ENCODE results near the gene SETD3. TPM values are rescaled to one million over a fixed set of nuclear protein-coding genes. Genes with fewer than 3 reads are reported as not detected.

The SETD3 gene
- total and polyA plus RNA-seq, 2 donors (not counting 1 experiment from before 2014, with no cell fraction given): 30.9 to 38.3 TPM

- Histone ChIP-seq H3K4me3 (replicated peaks in 1 of 4; ENCODE audit: control extremely low read depth in 1 of 4, insufficient read depth in 1 of 4, low read depth in 3 of 4, low read length in 4 of 4) (no peak overlapping the region), H3K79me2 (ENCODE audit: control insufficient read depth, insufficient read depth, low read length) (no peaks in the 10 kb centered on the region), H4K20me1 (ENCODE audit: control insufficient read depth, extremely low read depth, insufficient read depth, low read length) (no peaks in the 10 kb centered on the region), H3K36me3 (ENCODE audit: control insufficient read depth, insufficient read depth, low read length) (peaks cover 38% of the 10 kb centered on the region), H2AFZ (ENCODE audit: low read length) (no peak overlapping the region), H3K27me3 (ENCODE audit: control insufficient read depth, insufficient read depth, low read length) (no peaks in the 10 kb centered on the region), H3K9ac (ENCODE audit: insufficient read depth, low read length) (no peak overlapping the region), H3K27ac (ENCODE audit: insufficient read depth, low read length) (no peak overlapping the region), H3K4me2 (ENCODE audit: extremely low read depth, insufficient read depth, low read length) (no peak overlapping the region), H3K4me1 (ENCODE audit: control insufficient read depth, extremely low read depth, insufficient read depth, low read length) (peaks cover 2% of the 10 kb centered on the region), H3K9me3 (ENCODE audit: control insufficient read depth, insufficient read depth, low read depth, low read length) (no peaks in the 10 kb centered on the region)
- no peak for DNase-seq (ENCODE audit: low read depth in 2 of 2)
- TF ChIP-seq CTCF (conservative IDR thresholded peaks at IDR 0.05 in 1 of 2, IDR thresholded peaks at IDR 0.05 in 1 of 2; ENCODE audit: low read depth in 1 of 2, low read length in 2 of 2) (no peak), EZH2 (IDR thresholded peaks at IDR 0.05; ENCODE audit: low read length, missing control alignments) (no peak)
Measured at GRCh38 chr14:99507860-99508640, 27.4 kb upstream of the SETD3 start.

DNA sequence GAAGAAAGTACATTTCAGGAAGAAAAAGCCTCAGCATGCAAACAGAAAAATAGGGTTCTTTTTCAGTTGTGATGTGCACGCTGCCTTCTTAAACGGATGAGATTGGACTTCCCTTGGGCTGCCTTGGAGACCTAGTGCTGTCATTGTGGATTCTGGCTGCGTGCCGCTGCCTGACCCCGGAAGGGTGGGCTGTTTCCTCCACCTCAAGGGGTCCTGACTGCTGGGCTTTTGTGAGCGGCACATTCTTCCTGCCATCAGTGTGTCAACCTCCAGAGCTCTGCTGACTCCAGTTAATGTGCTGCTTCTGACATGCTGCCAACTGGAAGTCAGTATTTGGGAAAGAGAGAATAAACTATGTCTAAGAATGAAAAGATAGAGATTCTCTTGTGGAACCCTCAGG lies 25.6 kb upstream of the SETD3 start:
- no peaks in the 10 kb centered on the region for H4K20me1 ChIP-seq (ENCODE audit: control insufficient read depth, extremely low read depth, insufficient read depth, low read length)
- H3K27ac ChIP-seq (ENCODE audit: insufficient read depth, low read length): no peak overlapping the region
- DNase-seq (ENCODE audit: low read depth in 2 of 2): no peak
- no peaks in the 10 kb centered on the region for H3K79me2 ChIP-seq (ENCODE audit: control insufficient read depth, insufficient read depth, low read length)
- no peaks in the 10 kb centered on the region for H3K4me1 ChIP-seq (ENCODE audit: control insufficient read depth, extremely low read depth, insufficient read depth, low read length)
- H3K9ac ChIP-seq (ENCODE audit: insufficient read depth, low read length): no peak overlapping the region
- H3K36me3 ChIP-seq (ENCODE audit: control insufficient read depth, insufficient read depth, low read length): peaks cover 40% of the 10 kb centered on the region
- H2AFZ ChIP-seq (ENCODE audit: low read length): no peak overlapping the region
- no peaks in the 10 kb centered on the region for H3K9me3 ChIP-seq (ENCODE audit: control insufficient read depth, insufficient read depth, low read depth, low read length)
- no peak overlapping the region for H3K4me2 ChIP-seq (ENCODE audit: extremely low read depth, insufficient read depth, low read length)
- no peak for TF ChIP-seq CTCF (conservative IDR thresholded peaks at IDR 0.05 in 1 of 2, IDR thresholded peaks at IDR 0.05 in 1 of 2; ENCODE audit: low read depth in 1 of 2, low read length in 2 of 2)
- TF ChIP-seq EZH2 (IDR thresholded peaks at IDR 0.05; ENCODE audit: low read length, missing control alignments): no peak
- no peaks in the 10 kb centered on the region for H3K27me3 ChIP-seq (ENCODE audit: control insufficient read depth, insufficient read depth, low read length)
- no peak overlapping the region for H3K4me3 ChIP-seq (replicated peaks in 1 of 4; ENCODE audit: control extremely low read depth in 1 of 4, insufficient read depth in 1 of 4, low read depth in 3 of 4, low read length in 4 of 4)

DNA sequence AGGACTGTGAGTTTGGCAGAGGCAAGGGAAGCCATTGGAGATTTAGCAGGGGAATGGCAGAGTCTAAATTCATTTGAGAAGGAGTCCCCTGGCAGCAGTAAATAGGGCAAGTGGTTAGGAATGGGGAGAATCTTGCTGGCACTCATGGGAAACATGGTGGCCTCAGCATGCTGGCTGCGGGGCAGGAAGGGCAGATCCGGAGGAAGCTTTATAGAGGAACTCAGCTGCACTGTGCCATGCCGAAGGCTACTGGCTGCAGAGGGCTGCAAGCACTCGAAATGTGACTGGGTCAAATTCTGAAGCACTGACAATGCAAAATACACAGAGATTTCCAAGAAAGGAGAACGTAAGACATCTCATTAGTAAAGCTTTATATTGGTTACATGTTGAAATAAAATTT lies 24.4 kb upstream of the SETD3 start:
- H4K20me1 ChIP-seq (ENCODE audit: control insufficient read depth, extremely low read depth, insufficient read depth, low read length): no peaks in the 10 kb centered on the region
- H3K79me2 ChIP-seq (ENCODE audit: control insufficient read depth, insufficient read depth, low read length): no peaks in the 10 kb centered on the region
- H3K9ac ChIP-seq (ENCODE audit: insufficient read depth, low read length): no peak overlapping the region
- no peak overlapping the region for H3K27ac ChIP-seq (ENCODE audit: insufficient read depth, low read length)
- no peaks in the 10 kb centered on the region for H3K9me3 ChIP-seq (ENCODE audit: control insufficient read depth, insufficient read depth, low read depth, low read length)
- no peak for DNase-seq (ENCODE audit: low read depth in 2 of 2)
- no peak for TF ChIP-seq CTCF (conservative IDR thresholded peaks at IDR 0.05 in 1 of 2, IDR thresholded peaks at IDR 0.05 in 1 of 2; ENCODE audit: low read depth in 1 of 2, low read length in 2 of 2)
- TF ChIP-seq EZH2 (IDR thresholded peaks at IDR 0.05; ENCODE audit: low read length, missing control alignments): no peak
- H3K27me3 ChIP-seq (ENCODE audit: control insufficient read depth, insufficient read depth, low read length): no peaks in the 10 kb centered on the region
- H3K4me2 ChIP-seq (ENCODE audit: extremely low read depth, insufficient read depth, low read length): no peak overlapping the region
- no peak overlapping the region for H3K4me3 ChIP-seq (replicated peaks in 1 of 4; ENCODE audit: control extremely low read depth in 1 of 4, insufficient read depth in 1 of 4, low read depth in 3 of 4, low read length in 4 of 4)
- no peaks in the 10 kb centered on the region for H3K4me1 ChIP-seq (ENCODE audit: control insufficient read depth, extremely low read depth, insufficient read depth, low read length)
- no peak overlapping the region for H2AFZ ChIP-seq (ENCODE audit: low read length)
- peaks cover 40% of the 10 kb centered on the region for H3K36me3 ChIP-seq (ENCODE audit: control insufficient read depth, insufficient read depth, low read length)
